Activated naive CD4-positive, alpha-beta T cell treated with anti-CD3 and anti-CD28 coated beads for 36 hours (primary cell): ENCODE data around the gene DLG2. TPM values are rescaled to one million over a fixed set of nuclear protein-coding genes. Genes with fewer than 3 reads are reported as not detected.

ENCODE experiments used
- CTCF ChIA-PET: fragments of 350-600 bp; sonication (Branson Sonifier 250); formaldehyde crosslinking; loops from one replicate; lab custom pipeline; 2021; ENCODE audit warnings: antibody characterized with exemption; lab: Charles Lee
- DNase-seq: peaks from one replicate; pipeline ENCODE4 v3.0.0-alpha.2; 2020
- H3K27ac Mint-ChIP-seq: one replicate; pipeline ENCODE4 v1.8.0; 2021; ENCODE audit warnings: mild to moderate bottlenecking, mixed read lengths
- H3K27me3 Mint-ChIP-seq: one replicate; pipeline ENCODE4 v1.8.0; 2021; ENCODE audit warnings: low read depth, mixed read lengths
- H3K36me3 Mint-ChIP-seq: one replicate; pipeline ENCODE4 v1.8.0; 2021; ENCODE audit warnings: low read depth, mixed read lengths
- H3K4me1 Mint-ChIP-seq: one replicate; pipeline ENCODE4 v1.8.0; 2021; ENCODE audit warnings: low read depth, mixed read lengths
- H3K4me3 Mint-ChIP-seq: one replicate; pipeline ENCODE4 v1.8.0; 2021; ENCODE audit warnings: mild to moderate bottlenecking, moderate library complexity, mixed read lengths
- H3K9me3 Mint-ChIP-seq: one replicate; pipeline ENCODE4 v1.8.0; 2021; ENCODE audit warnings: mixed read lengths
- intact Hi-C: fragments of 100-400 bp; cut with micrococcal nuclease; formaldehyde crosslinking; loops from one replicate; pipeline ENCODE4 v1.15.1; 2023
- total RNA-seq, 2 experiments: library from RNA; stranded (reverse); gene quantifications; one replicate each; pipeline ENCODE4 v1.2.3, GENCODE V29; 2021

DLG2 gene
- total RNA-seq, 2 experiments from 2014 or later: 3.3 to 4.6 TPM

DNA sequence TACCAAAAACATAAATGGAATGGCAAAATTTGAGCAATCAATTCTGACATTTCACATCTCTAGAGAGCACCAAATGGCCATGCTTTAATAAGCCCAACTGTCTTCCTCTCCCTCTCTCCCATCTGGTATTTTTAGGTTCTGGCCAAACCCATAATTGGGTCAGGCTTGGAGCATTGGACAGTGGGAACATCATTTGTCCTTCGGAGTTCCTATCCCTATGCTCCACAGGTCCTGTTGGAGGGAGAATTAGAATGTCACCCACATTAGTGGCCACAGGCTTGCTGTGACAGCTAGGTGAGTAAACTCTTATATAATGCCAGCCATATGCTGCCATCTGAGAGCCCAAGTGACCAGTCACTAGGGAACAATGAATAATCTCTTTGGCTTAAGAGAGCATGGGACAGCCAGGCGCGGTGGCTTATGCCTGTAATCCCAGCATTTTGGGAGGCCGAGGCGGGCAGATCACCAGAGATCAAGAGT is 2090.0 kb downstream of the DLG2 start:
- Mint-ChIP-seq H3K27ac (no peak overlapping the region), H3K4me3 (no peak overlapping the region), H3K4me1 (no peaks in the 10 kb centered on the region), H3K36me3 (no peaks in the 10 kb centered on the region), H3K9me3 (no peaks in the 10 kb centered on the region), H3K27me3 (peaks cover 2% of the 10 kb centered on the region)
- intact Hi-C loops: no loop called here
- no peak for DNase-seq
- CTCF ChIA-PET: no interaction called here

DNA sequence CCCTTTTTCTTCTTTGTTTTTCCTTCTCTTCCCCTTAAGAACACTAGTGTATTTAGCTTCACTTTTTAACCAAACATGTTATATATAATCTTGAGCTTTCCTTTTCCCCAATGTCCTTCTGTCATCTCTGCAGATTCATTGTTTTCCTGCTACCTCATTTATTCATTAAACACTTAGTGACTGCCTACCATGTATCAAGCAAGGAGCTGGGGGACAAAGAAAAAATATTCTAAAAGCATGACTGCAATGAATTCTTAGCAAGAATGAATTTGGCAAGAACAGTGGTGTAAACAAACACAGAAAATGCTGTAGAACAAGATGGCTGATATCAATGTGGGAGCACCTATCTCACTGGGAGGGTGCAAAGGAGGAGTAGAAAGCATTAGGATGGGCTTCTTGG is 2094.0 kb downstream of the DLG2 start:
- no peaks in the 10 kb centered on the region for H3K36me3 Mint-ChIP-seq
- no peak for DNase-seq
- intact Hi-C loops: no loop called here
- no peaks in the 10 kb centered on the region for H3K9me3 Mint-ChIP-seq
- CTCF ChIA-PET: no interaction called here
- H3K4me1 Mint-ChIP-seq: no peaks in the 10 kb centered on the region
- H3K27ac Mint-ChIP-seq: no peak overlapping the region
- no peaks in the 10 kb centered on the region for H3K27me3 Mint-ChIP-seq
- no peak overlapping the region for H3K4me3 Mint-ChIP-seq

DNA sequence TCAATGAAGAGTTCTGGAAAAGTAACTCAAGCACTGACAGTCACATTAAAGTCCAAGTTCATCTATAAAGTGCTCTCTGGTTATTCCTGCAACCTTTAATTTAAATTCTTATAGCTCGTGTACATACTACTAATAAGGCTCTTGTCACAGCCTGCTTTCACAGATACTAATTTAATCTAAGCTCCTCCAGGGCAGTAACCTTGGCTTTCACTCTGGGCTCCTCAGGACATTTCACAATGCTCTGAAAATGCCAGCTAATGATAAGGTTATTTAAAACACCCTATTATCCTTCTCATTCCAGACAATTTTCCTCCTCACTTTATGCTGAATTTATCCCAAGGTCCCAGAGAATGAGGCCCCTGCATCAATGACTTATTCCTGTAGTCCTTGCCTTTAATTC is 2098.3 kb downstream of the DLG2 start:
- no peak for DNase-seq
- H3K36me3 Mint-ChIP-seq: no peaks in the 10 kb centered on the region
- H3K9me3 Mint-ChIP-seq: no peaks in the 10 kb centered on the region
- no peak overlapping the region for H3K4me3 Mint-ChIP-seq
- CTCF ChIA-PET: no interaction called here
- intact Hi-C loops: no loop called here
- no peak overlapping the region for H3K27ac Mint-ChIP-seq
- H3K4me1 Mint-ChIP-seq: no peaks in the 10 kb centered on the region
- no peaks in the 10 kb centered on the region for H3K27me3 Mint-ChIP-seq

DNA sequence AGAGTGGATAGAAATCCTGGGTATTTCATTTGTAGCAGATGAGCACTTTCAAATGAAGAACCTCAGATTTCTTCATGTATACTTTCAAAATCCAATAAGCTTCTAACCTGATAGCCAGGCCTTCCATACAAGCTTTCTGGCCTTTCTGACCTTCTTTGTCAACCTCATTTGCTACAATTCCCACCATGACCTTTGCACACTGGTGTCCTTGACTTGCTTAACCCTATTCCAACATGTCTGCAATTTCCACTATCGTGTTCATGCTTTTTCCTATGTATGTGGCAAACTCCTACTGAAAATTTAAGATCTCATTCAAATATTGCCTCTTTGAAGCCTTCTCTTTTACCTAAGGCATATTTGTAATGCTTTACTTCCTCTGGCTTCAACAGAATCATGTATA is 2098.9 kb downstream of the DLG2 start:
- CTCF ChIA-PET: no interaction called here

DNA sequence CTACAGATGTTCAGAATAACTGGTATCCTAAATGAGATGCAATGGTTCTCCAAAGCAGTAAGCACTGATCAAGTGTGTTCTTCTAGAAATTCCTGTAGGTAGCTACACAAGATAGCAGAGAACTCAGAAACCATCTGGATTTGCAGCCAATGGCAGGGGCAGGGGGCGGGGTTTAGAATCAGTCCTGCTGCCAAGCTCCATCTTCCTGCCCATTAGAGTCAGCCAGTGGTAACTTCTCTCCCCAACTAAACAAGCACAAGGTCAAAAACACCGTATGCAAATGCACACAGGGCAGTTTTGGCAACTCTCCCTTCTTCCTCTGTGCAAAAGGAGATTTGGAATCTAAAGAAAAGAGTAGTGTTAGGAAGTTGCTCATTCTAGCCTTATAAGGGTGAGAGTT is 2103.5 kb downstream of the DLG2 start:
- Mint-ChIP-seq H3K27me3 (no peaks in the 10 kb centered on the region), H3K4me1 (no peaks in the 10 kb centered on the region)
- CTCF ChIA-PET: interaction anchor here (0.6 to 1.3 kb wide), 2 partner anchors 83 to 157 kb away, joined by 3 to 4 read pairs; no protein-coding TSS in a partner anchor

More for the DNA sequence above, 2098.9 kb downstream of the DLG2 start:
- H3K4me3 Mint-ChIP-seq: no peak overlapping the region
- H3K27ac Mint-ChIP-seq: no peak overlapping the region
- H3K9me3 Mint-ChIP-seq: no peaks in the 10 kb centered on the region
- no peaks in the 10 kb centered on the region for H3K36me3 Mint-ChIP-seq
- H3K27me3 Mint-ChIP-seq: no peaks in the 10 kb centered on the region
- no peak for DNase-seq
- no peaks in the 10 kb centered on the region for H3K4me1 Mint-ChIP-seq
- intact Hi-C loops: no loop called here

DNA sequence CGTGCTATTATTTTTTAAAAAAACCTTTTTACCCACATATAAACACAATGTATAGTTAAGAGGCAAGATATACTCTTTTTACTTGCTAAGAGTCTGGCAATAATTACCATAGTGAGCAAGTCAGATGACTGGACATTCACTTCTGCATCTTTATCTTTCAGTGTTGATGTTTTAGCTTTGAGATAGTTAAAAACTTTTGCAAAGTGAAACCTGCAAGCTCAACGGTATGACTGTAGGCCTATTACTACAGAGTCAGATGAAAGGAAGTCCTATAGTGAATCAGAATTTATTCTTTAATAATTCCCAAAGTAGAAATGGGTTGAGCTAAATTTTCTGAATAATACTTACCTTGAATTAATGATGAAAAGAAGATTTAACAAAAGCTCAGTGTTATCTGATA is 2104.2 kb downstream of the DLG2 start:
- DNase-seq: no peak
- H3K4me1 Mint-ChIP-seq: no peaks in the 10 kb centered on the region
- intact Hi-C loops: no loop called here
- peaks cover 4% of the 10 kb centered on the region for H3K9me3 Mint-ChIP-seq
- H3K27me3 Mint-ChIP-seq: no peaks in the 10 kb centered on the region
- no peaks in the 10 kb centered on the region for H3K36me3 Mint-ChIP-seq
- CTCF ChIA-PET: interaction anchor here (1.3 kb wide), 1 partner anchor 83 kb away, joined by 3 read pairs; no protein-coding TSS in a partner anchor
- no peak overlapping the region for H3K27ac Mint-ChIP-seq
- no peak overlapping the region for H3K4me3 Mint-ChIP-seq

More for the DNA sequence above, 2103.5 kb downstream of the DLG2 start:
- Mint-ChIP-seq H3K36me3 (no peaks in the 10 kb centered on the region), H3K27ac (no peak overlapping the region), H3K4me3 (no peak overlapping the region), H3K9me3 (no peaks in the 10 kb centered on the region)
- no peak for DNase-seq
- intact Hi-C loops: no loop called here

GRCh38 chr11:83521647-83522596 is 2105.2 kb downstream of the DLG2 start:
- H3K36me3 Mint-ChIP-seq: no peaks in the 10 kb centered on the region
- peaks cover 2% of the 10 kb centered on the region for H3K27me3 Mint-ChIP-seq
- CTCF ChIA-PET: interaction anchor here (1.3 kb wide), 1 partner anchor 84 kb away, joined by 3 read pairs; no protein-coding TSS in a partner anchor
- no peak overlapping the region for H3K4me3 Mint-ChIP-seq
- intact Hi-C loops: no loop called here
- no peak for DNase-seq
- H3K27ac Mint-ChIP-seq: no peak overlapping the region
- peaks cover 6% of the 10 kb centered on the region for H3K9me3 Mint-ChIP-seq
- H3K4me1 Mint-ChIP-seq: no peaks in the 10 kb centered on the region

GRCh38 chr11:83520849-83521248 is 2106.3 kb downstream of the DLG2 start:
- H3K27ac Mint-ChIP-seq: no peak overlapping the region
- H3K9me3 Mint-ChIP-seq: peaks cover 10% of the 10 kb centered on the region
- no peak overlapping the region for H3K4me3 Mint-ChIP-seq
- no peaks in the 10 kb centered on the region for H3K4me1 Mint-ChIP-seq
- CTCF ChIA-PET: no interaction called here
- intact Hi-C loops: no loop called here
- DNase-seq: no peak
- peaks cover 2% of the 10 kb centered on the region for H3K27me3 Mint-ChIP-seq
- H3K36me3 Mint-ChIP-seq: no peaks in the 10 kb centered on the region

DNA sequence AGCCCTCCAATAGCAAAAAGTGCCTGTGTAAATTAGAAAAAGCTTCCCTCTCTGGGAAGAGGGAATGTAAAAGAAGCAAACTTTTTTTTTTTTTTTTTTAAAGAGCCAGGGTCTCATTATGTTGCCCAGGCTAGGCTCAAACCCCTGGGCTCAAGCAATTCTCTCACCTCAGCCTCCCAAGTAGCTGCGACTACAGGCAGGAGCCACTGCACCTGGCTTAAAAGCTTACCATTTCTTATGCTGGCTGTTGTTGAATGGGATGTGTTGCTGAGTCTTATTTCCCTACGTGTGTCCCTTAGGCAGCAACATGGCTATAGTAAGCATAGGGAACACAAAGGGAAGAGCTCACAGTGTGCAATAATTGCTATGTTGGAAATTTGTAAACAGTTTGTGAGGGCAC is 2115.5 kb downstream of the DLG2 start:
- intact Hi-C loops: no loop called here
- no peaks in the 10 kb centered on the region for H3K36me3 Mint-ChIP-seq
- no peak overlapping the region for H3K27ac Mint-ChIP-seq
- no peak for DNase-seq
- no peak overlapping the region for H3K4me3 Mint-ChIP-seq
- no peaks in the 10 kb centered on the region for H3K27me3 Mint-ChIP-seq
- CTCF ChIA-PET: no interaction called here
- H3K9me3 Mint-ChIP-seq: peaks cover 6% of the 10 kb centered on the region
- H3K4me1 Mint-ChIP-seq: no peaks in the 10 kb centered on the region

- Mint-ChIP-seq H3K4me3 (no peak overlapping the region), H3K36me3 (no peaks in the 10 kb centered on the region), H3K4me1 (no peaks in the 10 kb centered on the region), H3K27me3 (no peaks in the 10 kb centered on the region), H3K27ac (no peak overlapping the region), H3K9me3 (peaks cover 3% of the 10 kb centered on the region)
- no peak for DNase-seq
- intact Hi-C loops: no loop called here
- CTCF ChIA-PET: no interaction called here
Observed at GRCh38 chr11:83510530-83511460, 2116.3 kb downstream of the DLG2 start.

DNA sequence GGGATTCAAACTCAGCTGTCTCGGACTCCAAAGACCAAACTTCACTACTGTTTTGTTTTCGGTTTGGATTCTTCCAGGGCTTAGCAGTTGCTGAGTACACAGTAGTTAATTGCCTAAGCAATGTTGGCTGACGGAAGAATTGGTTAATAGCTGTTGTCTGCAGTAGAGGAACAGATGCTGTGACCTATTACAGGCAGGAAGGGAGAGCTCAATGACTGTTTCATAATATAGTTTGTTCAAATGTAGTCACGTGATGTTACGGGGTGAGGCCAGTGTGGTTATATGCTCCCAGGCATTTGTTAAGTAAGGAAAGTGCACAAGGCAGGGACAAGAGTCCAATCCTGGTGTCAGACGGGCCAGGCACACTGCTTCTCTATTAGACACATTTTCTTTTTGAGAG is 2118.3 kb downstream of the DLG2 start:
- Mint-ChIP-seq H3K36me3 (no peaks in the 10 kb centered on the region), H3K9me3 (peaks cover 3% of the 10 kb centered on the region), H3K27me3 (no peaks in the 10 kb centered on the region), H3K4me3 (no peak overlapping the region), H3K4me1 (no peaks in the 10 kb centered on the region), H3K27ac (no peak overlapping the region)
- CTCF ChIA-PET: no interaction called here
- intact Hi-C loops: no loop called here
- no peak for DNase-seq

DNA sequence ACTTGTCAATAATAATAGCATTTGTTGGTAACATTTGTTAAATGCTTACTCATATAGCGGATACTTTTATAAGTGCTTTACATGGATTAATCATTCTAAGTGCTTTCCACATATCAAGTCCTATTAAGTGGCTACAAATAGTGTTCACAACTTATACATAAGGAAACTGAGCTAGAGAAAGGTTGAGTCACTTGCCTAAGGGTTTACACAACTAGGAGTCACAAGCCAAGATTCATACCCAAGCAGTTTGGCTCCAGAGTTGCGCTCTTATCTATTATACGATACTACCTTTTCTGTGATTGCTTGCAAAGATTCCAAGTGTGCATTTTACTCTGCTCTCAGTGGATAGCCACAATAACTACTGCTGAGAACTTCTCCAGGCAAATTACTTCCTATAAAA is 2125.1 kb downstream of the DLG2 start:
- Mint-ChIP-seq H3K4me3 (no peak overlapping the region), H3K27me3 (no peaks in the 10 kb centered on the region), H3K36me3 (no peaks in the 10 kb centered on the region), H3K27ac (no peak overlapping the region), H3K9me3 (no peaks in the 10 kb centered on the region), H3K4me1 (no peaks in the 10 kb centered on the region)
- CTCF ChIA-PET: no interaction called here
- no peak for DNase-seq
- intact Hi-C loops: no loop called here
